Adipose tissue (tissue), 3 donors: ENCODE measurements around the gene LAMTOR1. TPM values are rescaled to one million over a fixed set of nuclear protein-coding genes. Genes with fewer than 3 reads are reported as not detected.

Source experiments
- H3K27ac ChIP-seq: one replicate; pipeline ENCODE4 v1.5.1; 2013; ENCODE audit warnings: low read depth, low read length
- WGBS, 3 donors: extraction: QIAGEN DNeasy Blood & Tissue Kit; methylation state at CpG; one replicate each; pipeline ENCODE4 v1.1.7; 2013; 5-methylcytosine and 5-hydroxymethylcytosine counted together
- polyA plus RNA-seq, 3 donors: library from polyadenylated mRNA; stranded (reverse); fragments of 200-250 nt; gene quantifications; one replicate each; pipeline ENCODE4 v1.2.3, GENCODE V29; 2013
- donor health status: healthy with polysubstance abuse.
- donor health status: Bipolar disorder and iron deficiency.
- donor health status: healthy.

LAMTOR1 gene
- polyA plus RNA-seq, 3 donors, result 71.4 to 181 (median 165) TPM

DNA sequence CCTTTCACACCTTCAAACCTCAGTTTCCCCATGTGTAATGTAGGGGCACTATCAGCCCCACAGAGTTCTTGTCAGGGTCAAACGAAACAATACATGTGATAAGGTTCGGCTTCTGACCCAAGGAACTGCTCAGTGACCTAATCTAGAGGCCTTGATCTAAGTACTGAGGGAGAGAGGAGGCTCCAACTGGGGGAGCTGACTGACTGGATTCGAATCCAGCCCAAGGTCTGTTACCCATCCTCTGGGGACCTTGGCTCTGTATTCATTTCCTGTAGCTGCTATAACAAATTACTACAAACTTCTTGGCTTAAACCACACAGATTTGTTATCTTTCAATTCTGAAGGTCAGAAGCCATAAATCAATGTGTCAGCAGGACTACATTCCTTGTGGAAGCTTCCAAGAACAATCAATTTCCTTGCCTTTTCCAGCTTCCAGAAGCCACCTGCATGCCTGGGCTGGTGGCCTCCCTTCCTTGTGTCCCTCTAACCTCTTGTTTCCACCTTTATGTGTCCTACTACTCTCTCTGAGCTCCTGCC lies 20.1 kb upstream of the LAMTOR1 start:
- no peak overlapping the region for H3K27ac ChIP-seq
- 49 to 80% (median 68%) methylated on average over 3 of the region's 3 CpGs for WGBS, 3 donors

DNA sequence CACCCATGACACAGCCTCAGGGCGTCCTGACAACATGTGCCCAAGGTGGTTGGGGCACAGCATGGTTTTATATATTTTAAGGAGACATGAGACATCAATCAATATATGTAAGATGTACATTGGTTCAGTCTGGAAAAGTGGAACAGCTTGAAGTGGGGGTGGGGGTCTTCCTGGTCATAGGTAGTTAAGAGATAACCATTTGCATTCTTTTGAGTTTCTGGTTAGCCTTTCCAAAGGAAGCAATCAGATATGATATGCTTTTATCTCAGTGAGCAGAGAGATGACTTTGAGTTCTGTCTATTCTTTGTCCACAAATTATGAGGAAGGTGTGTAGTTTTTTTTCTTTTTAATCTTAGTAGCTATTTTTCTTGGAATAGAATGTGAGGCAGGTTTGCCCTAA lies 19.5 kb upstream of the LAMTOR1 start:
- no peak overlapping the region for H3K27ac ChIP-seq
- 83 to 94% (median 93%) methylated on average over 1 of the region's 1 CpG for WGBS, 3 donors

DNA sequence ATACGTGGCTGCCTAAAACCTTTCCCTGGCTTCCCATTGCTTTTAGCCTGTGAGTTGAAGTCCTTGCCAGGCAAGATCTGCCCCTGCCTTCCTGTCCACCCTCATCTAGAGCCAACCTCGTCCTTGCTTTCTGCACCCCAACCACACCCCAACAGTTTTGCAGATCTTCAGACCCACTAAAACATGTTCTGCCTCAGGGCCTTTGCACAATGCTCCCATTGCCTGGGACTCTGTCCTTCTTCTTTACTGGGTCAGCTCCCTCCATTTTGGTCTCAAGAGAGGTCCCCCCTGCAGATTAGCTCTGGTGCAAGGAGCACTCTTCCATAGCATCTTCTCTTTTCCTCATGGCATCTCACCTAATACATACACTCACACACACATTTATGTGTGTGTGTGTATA lies 17.8 kb upstream of the LAMTOR1 start:
- WGBS, 3 donors, result 80 to 81% (median 80%) methylated on average over 2 of the region's 2 CpGs
- H3K27ac ChIP-seq, result no peak overlapping the region

DNA sequence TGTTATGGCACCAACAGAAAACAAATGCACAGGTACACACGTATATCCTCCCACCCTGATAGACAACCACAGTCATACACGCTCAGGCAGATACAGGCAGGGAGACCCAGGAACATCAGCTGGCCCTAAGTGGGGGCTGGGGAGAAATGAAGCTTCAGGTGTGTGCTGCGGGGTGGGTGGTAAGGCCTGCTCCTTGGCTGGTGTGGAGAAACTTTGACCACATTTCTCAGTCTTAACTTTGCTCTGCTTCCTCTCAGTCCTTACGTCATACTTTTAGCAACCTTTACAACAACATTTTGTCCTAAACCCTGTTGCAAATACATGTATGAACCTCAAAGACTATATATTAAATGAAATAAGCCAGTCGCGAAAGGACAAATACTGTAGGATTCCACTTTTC lies 16.1 kb upstream of the LAMTOR1 start:
- 53 to 74% (median 59%) methylated on average over 6 of the region's 6 CpGs for WGBS, 3 donors
- no peak overlapping the region for H3K27ac ChIP-seq

DNA sequence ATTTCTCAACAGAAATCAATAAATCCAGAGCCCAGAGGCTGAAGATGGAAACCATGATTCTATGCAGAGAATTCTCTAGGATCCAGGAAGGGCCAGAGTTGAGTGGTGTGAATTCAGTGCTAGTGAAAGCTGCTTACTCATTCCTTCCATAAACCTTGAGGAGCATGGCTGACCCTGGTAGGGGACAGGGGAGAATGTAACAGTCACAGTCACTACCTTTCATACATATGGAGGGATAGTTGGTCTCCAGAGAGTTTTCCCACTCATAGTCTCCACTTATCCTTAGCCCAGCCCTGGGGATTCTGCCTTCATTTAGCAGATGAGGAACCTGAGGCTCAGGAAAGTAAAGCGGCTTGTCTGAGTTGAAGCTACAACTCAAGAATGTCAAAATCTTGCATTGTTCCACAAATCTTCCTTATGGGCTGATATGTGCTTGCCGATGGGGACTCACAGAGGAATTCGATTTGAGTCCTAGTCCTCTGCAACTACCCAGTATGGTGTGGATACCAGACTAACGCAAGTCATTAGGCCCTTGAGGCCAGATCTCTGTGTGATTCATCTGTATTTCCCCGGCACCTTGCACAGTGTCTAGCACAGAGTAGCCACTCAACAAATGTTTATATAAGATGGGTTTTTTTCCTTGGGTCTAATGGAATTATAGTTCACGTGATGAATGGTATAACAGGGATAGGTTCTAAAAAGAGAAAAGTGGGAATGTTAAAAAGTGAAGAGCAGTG lies 13.1 kb upstream of the LAMTOR1 start:
- no peak overlapping the region for H3K27ac ChIP-seq
- WGBS, 3 donors, result 85 to 91% (median 90%) methylated on average over 6 of the region's 6 CpGs

DNA sequence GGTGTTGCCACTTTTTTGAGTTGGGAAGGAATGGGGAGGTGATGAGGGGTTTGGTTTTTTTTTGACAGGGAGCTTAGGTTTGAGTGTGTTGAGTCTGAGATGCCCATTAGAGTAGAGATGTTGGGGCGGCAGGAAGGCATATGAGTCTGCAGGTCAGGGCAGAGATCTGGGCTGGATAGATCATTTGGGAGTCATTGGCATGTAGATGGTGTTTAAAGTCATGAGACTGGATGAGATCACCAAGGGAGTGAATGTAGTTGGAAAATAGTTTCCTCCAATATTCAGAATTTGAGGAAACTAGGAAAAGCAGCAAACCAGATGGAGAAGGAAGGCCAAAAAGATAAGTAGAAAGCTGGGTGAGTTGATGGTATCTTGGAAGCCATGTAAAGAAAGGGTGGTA lies 11.5 kb upstream of the LAMTOR1 start:
- H3K27ac ChIP-seq, result no peak overlapping the region
- 92 to 98% (median 95%) methylated on average over 1 of the region's 1 CpG for WGBS, 3 donors

DNA sequence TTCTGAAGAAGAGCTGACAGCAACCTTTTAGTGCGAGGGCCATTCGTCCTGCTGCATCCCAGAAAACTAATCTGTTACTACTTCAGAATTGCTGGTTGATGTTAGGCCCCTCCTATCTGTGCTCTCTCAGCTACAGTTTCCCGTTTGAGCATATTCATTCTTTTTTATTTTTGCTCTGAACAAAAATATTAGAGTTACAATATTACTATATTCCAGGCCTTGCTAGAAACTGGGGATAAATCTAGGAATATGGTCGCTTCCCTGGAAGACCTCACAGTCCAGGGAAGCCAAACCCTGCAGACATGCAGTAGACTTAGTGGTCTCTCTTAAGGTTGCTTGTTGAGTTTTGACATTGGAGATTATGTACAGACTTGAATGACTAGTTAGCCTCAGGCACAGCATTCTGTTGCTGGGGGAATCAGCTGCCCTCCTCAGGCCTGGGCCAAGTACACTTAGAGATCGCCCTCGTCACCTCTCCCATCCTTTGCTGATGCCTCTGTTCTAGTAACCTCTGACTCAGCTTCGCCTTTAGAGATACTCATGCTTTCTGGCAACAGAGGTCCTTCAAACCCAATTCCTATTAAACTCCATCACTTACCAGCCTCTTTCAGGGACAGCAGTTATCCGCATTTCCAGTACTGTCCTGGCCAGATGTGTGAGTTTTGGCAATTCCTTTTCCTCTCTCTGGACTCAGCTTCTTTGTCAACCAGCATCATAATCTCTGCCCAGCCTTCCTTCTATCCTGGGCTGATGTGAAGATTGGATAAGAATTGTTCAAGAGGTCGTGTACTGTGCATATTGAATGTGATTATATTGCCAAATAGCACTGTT lies 10.1 kb upstream of the LAMTOR1 start:
- H3K27ac ChIP-seq, result peak overlapping the region; percentile 51
- 62 to 65% (median 64%) methylated on average over 9 of the region's 9 CpGs for WGBS, 3 donors

DNA sequence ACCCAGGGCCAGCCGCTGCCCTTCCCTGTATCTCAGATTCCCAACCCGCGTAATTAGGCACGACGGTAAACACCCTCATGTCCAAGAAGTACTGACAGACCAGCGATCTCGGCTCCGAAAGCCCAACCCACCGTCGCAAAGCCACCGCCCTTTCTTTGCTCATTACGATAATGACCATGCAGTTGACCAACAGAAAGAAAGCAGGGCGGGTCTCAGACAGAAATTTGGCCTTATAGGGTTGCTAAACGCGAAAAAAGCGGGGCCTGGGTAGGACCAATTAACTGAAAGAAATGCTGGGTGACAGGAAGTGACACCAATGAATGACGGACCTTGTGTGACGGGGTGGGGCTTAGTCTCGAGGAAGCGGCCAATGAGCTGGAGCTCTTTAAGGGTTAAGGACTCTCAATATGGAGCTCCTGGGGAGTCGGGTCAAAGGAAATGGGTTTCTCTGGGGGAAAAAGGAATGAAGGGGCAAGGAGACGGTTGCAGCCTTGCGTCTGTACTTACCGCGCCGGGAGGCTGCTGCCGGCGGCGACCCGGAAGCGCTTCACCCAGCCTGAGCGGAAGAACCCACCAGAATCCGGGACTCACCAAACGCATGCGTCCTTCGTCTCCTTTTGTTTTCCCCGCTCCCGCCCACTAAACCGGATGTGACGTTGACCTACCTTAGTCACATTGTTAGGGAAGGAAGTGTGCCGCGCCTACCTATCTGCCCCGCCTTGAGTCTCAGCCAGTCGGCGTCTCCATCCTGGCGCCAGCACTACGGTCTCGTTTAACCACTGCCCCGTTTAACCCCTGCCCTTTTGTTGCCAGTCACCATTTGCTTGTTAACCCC lies 9.3 kb upstream of the LAMTOR1 start, which contains the start of gene ANAPC15:
Gene ANAPC15 (minus strand): TSS at position 553 of the 835 bp plus-strand sequence. CDS start 1,419 bp downstream, outside the sequence.
- WGBS, 3 donors, result 0% methylated on average over 49 of the region's 49 CpGs

DNA sequence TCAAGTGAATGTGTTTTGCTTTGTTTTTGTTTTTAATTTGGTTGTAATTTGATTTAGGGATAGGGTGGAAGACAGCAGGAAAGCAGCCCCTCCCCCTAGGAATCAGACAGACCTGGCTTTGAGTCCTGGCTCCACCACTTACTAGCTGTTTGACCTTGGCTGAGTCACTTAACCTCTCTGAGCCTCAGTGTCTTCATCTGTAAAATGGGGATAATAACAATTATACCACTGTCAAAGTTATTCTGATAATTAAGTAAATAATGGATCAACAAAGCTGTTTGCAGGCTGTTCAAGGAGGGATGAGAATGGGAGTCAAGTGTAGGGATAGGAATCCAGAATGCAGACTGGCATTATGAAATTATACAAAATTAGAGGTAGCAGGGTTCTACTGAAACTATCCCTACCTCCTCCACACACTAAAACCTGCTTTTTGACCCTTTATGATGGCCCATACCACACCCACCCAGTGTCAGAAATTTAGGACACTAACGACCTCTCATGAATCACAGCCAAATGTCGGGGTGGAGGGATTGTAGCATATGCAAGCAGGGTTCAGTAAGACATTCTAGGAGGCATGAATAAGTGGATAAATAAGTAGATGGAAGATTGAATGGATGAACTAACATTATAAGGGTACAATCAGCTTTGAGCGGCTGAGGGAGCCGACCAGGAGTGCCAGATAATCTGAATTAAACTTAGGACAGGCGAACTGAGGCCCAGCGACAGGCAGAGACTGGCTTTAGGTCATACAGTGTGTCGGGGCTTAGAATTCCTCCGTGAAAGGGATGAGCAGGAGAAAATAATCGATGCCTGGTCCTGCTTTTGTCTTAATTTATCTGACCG lies 8.4 kb upstream of the LAMTOR1 start:
- 1 to 3% (median 2%) methylated on average over 10 of the region's 10 CpGs for WGBS, 3 donors
- H3K27ac ChIP-seq, result peak overlapping the region; percentile 76

More for the DNA sequence above, 9.3 kb upstream of the LAMTOR1 start, which contains the start of gene ANAPC15:
- H3K27ac ChIP-seq, result peak within 1 kb of the TSS; percentile 95

DNA sequence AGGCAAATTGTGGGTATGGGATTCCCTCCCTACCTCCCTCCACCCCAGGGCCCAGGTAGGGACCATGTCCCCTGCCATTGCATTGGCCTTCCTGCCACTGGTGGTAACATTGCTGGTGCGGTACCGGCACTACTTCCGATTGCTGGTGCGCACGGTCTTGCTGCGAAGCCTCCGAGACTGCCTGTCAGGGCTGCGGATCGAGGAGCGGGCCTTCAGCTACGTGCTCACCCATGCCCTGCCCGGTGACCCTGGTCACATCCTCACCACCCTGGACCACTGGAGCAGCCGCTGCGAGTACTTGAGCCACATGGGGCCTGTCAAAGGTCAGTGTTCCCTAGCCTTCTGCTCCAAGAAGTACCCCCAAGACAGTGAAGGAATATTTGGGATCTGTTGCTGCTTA lies 2.8 kb upstream of the LAMTOR1 start, which contains the start of gene TOMT:
Gene TOMT (plus strand): TSS at position 37 of the 400 bp plus-strand sequence. CDS start 28 bp downstream, at position 65.
- H3K27ac ChIP-seq, result no peak within 1 kb of the TSS
- 92 to 95% (median 93%) methylated on average over 14 of the region's 14 CpGs for whole genome bisulfite sequencing, 3 donors

DNA sequence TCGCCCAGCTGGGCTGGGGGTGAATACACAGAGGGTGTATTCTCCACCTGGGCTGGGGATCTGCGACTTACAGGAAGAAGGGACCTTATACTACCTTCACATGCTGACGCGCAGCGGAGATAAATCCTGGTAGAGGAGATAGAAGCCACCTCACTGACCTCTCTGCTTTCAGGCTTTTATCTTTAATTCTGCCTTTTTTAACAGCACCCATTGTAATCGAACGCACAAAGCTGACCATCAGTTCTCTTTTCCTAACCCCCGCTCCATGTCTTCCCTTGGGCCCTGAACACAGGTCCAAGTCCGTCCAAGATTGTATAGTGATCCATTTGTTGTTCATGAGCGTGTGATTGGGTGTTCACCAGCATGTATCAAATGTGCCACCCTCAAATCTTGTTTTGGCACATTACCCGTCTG lies 664 bp upstream of the LAMTOR1 start:
- WGBS, 3 donors, result 79 to 84% (median 81%) methylated on average over 11 of the region's 11 CpGs
- peak overlapping the region; percentile 71 for H3K27ac ChIP-seq

DNA sequence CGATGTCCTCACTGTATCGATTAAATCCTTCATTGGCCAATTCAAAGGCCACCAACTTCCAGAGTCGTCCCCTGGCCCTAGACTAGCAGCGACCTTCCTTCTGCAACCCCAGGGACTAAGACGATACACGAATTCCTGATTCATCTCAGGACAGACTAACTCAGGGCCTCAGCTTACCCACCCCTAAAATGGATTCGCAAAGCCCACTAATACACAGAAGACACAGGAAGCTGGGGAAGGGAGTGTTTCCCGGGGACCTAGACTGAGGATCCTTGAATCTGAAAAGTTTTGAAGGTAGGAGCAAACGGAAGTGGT lies 509 bp downstream of the LAMTOR1 start:
- H3K27ac ChIP-seq, result peak overlapping the region; percentile 67
- WGBS, 3 donors, result 1 to 2% (median 1%) methylated on average over 9 of the region's 9 CpGs

DNA sequence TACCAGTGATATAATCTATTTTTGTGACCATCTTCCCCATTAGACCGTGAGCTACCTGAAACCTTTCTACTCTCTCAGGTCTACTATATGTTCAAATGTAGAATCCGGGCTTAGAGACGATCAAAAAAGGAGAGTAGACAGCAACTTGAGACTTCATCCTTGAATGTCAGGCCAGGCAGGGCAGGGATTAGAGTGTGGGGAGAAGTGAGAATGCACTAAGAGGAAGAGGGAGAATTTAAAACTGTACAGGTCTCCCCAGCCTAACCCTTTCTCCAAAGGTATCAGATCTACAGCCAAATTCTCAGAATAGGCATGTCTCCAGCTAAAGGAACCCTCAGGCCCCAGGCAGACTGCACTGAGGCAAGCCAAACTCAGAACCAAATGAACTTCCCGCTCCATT lies 935 bp downstream of the LAMTOR1 start:
- 32 to 36% (median 35%) methylated on average over 4 of the region's 4 CpGs for WGBS, 3 donors
- H3K27ac ChIP-seq, result peak overlapping the region; percentile 67

DNA sequence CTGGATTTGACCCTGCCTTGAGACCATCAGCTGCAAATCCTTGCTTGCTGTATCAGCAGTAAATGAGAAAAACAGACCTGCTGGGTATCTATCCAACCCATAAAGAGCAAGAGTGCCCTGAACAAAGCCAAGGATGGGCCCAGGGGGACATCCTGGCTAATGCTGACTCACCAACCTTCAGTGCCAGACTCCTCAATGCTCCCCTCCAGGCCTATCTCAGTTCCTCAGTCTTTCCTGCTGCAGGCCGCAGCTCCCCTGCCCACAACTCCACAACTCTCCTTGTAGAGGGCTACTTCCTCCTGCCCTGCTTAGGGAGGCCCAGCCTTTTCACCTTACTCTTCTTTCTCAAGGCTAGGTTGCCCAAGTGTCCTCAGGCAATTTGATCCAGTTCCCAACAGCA lies 2.6 kb downstream of the LAMTOR1 start:
- 49 to 82% (median 67%) methylated on average over 1 of the region's 1 CpG for WGBS, 3 donors
- H3K27ac ChIP-seq, result no peak overlapping the region

DNA sequence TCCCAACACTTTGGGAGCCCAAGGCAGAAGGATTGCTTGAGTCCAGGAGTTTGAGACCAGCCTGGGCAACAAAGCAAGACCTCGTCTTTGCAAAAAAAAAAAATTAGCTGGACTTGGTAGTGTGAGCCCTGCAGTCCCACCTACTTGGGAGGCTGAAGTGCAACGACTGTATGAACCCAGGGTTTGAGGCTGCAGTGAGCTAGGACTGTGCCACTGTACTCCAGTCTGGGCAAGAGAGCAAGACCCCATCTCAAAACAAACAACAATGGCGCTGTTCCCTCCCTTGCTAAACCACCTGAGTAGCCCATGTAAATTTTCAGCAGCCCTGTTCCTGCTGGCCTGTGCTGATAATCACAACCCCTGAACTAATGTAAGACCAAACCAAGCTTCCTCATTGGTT lies 3.1 kb downstream of the LAMTOR1 start:
- WGBS, 3 donors, result 75 to 96% (median 79%) methylated on average over 3 of the region's 3 CpGs
- no peak overlapping the region for H3K27ac ChIP-seq

DNA sequence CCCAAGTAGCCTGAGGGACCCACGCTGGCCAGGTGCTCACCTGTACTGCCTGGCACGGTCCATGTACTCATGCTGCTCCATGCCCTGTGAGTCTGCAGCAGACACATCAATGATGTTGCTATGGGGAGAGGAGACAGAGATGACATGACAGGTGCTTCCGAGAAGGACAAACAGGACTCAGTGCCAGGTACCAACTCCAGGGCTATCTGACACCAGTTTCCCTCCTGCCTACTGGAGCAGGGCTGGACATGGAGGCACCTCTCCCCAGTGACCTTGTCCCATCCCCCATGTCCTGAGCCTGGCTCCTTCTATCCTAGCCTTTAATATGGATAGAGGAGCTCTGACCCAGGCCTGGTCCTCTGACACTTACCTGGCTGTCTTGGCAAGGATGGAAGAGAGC lies 4.4 kb downstream of the LAMTOR1 start:
- 95 to 96% (median 95%) methylated on average over 3 of the region's 3 CpGs for WGBS, 3 donors
- no peak overlapping the region for H3K27ac ChIP-seq

DNA sequence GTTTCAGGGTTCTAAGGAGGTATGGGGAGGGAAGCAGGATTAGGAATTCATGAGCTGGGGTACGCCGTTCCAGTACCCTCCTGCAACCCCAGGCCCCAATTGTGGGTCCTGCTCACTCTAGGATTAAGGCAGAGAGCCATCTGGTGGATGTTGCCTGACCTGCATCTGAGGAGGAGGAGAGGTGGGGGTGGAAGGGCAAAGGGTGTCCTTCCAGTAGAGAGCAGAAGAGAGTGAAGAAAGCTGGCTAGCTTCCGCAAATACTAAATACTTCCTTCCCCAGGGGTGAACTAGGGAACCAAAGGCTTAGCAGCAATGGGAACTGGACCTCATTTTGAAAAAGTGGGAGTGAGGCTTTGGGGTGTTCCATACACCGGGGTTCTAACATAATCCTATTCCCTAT lies 11.8 kb downstream of the LAMTOR1 start:
- WGBS, 3 donors, result 18 to 29% (median 19%) methylated on average over 4 of the region's 4 CpGs
- no peak overlapping the region for H3K27ac ChIP-seq
